AG04450 (cell line): ENCODE results near the gene SLC5A10. TPM values are rescaled to one million over a fixed set of nuclear protein-coding genes. Genes with fewer than 3 reads are reported as not detected.

Experiments
- CTCF ChIA-PET: fragments of 300-600, 350-600 bp; formaldehyde crosslinking; extraction: SDS; loops from one replicate; lab custom pipeline; 2022; ENCODE audit warnings: antibody characterized with exemption, inconsistent platforms; lab: Charles Lee
- POLR2A ChIA-PET: fragments of 350-600 bp; formaldehyde crosslinking; extraction: SDS; loops from one replicate; lab custom pipeline; 2021; ENCODE audit warnings: antibody characterized with exemption, inconsistent platforms; lab: Yijun Ruan, JAX
- DNase-seq: peaks from one replicate; pipeline ENCODE4 v3.0.0-alpha.2; 2011; ENCODE audit warnings: low read depth, low spot score
- H3K27ac ChIP-seq: one replicate; pipeline ENCODE4 v1.5.1; 2012; ENCODE audit warnings: low read depth, low read length, control low read depth
- H3K27me3 ChIP-seq: one replicate; pipeline ENCODE4 v1.6.0; 2012; ENCODE audit warnings: low read length; ENCODE audit not compliant: control insufficient read depth, insufficient read depth
- H3K4me3 ChIP-seq: 2 replicates; pipeline ENCODE4 v1.5.1; 2011; ENCODE audit warnings: mild to moderate bottlenecking, low read depth, low read length, control low read depth
- H3K9me3 ChIP-seq: 2 replicates; pipeline ENCODE4 v1.5.1; 2012; ENCODE audit warnings: low read length; ENCODE audit not compliant: control insufficient read depth, insufficient read depth
- CTCF ChIP-seq: IDR thresholded peaks from 2 replicates; pipeline ENCODE4 v1.5.1; 2011; ENCODE audit warnings: low read depth, low read length, control low read depth, inconsistent platforms
- polyA plus RNA-seq: library from polyadenylated mRNA; depleted of rRNA; stranded (reverse); fragments of >200 nt; gene quantifications from 2 replicates; pipeline ENCODE4 v1.2.3, GENCODE V29; 2011

The SLC5A10 gene
- polyA plus RNA-seq, 1 experiment, result not detected

- DNase-seq, result no peak
- H3K27ac ChIP-seq, result no peak overlapping the region
- H3K27me3 ChIP-seq, result no peaks in the 10 kb centered on the region
- ChIA-PET POLR2A (no interaction called here), CTCF (interaction anchor here (1.2 kb wide), 1 partner anchor 15 kb away, joined by 4 read pairs; no protein-coding TSS in a partner anchor)
- no peak overlapping the region for H3K4me3 ChIP-seq
- no peak for TF ChIP-seq CTCF
- H3K9me3 ChIP-seq, result no peaks in the 10 kb centered on the region
These were observed 24.2 kb downstream of the SLC5A10 start for GRCh38 chr17:18976201-18976600.

- ChIA-PET CTCF (interaction anchor here (1.2 kb wide), 1 partner anchor 16 kb away, joined by 4 read pairs; no protein-coding TSS in a partner anchor), POLR2A (no interaction called here)
- no peak for DNase-seq
- no peak overlapping the region for H3K4me3 ChIP-seq
- no peaks in the 10 kb centered on the region for H3K27me3 ChIP-seq
- TF ChIP-seq CTCF, result no peak
- no peaks in the 10 kb centered on the region; the same call in 1 of the 2 replicates for H3K9me3 ChIP-seq
- H3K27ac ChIP-seq, result no peak overlapping the region
These were observed 25.1 kb downstream of the SLC5A10 start for GRCh38 chr17:18977021-18977420.

DNA sequence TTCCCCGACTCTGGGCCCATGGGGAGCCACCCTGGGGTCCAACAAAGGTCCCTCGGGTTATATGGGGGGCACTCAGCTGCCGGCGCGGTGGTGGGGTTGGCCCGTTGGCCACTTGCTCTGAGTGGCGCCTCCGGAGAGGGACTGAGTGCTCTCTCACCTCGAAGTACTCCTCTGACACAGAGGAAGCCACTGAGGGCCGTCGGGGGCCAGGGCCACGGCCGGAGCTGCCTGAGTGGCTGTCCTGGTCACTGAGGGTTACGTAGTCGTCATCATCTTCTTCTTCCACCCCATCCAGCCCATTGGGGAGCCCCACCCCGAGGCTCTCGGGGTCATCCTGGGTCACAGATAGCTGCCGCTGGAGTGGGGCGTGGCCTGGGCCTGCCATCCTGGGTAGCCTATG lies 25.7 kb downstream of the SLC5A10 start:
- TF ChIP-seq CTCF, result no peak
- H3K9me3 ChIP-seq, result no peaks in the 10 kb centered on the region; the same call in 1 of the 2 replicates
- H3K27ac ChIP-seq, result no peak overlapping the region
- ChIA-PET POLR2A (no interaction called here), CTCF (interaction anchor here (0.6 kb wide), 1 partner anchor 21 kb away, joined by 3 read pairs; no protein-coding TSS in a partner anchor)
- no peak for DNase-seq
- no peaks in the 10 kb centered on the region for H3K27me3 ChIP-seq
- H3K4me3 ChIP-seq, result no peak overlapping the region

DNA sequence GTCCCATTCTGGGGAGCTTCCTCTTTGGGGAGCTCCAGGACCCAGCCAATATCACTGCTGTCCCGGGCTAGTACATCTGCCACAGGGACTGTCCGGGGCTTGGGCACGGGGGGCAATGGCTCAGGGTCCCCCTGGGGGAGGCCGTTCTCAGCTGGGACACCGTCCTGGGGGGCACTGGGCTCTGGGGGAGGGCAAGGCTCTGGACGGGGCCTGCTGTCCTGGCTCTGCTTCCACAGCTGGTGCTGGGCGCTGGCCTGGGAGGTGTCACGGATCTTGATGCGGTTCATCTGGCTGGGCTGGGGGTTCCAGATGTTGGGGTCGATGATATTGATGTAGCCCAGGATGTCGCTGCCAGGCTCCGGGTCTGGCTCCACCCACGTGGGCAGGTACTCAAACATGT lies 26.1 kb downstream of the SLC5A10 start:
- H3K4me3 ChIP-seq, result no peak overlapping the region
- no peak for TF ChIP-seq CTCF
- no peaks in the 10 kb centered on the region; the same call in 1 of the 2 replicates for H3K9me3 ChIP-seq
- CTCF ChIA-PET, result interaction anchor here (0.6 kb wide), 1 partner anchor 21 kb away, joined by 3 read pairs; no protein-coding TSS in a partner anchor
- DNase-seq, result no peak
- no peak overlapping the region for H3K27ac ChIP-seq
- H3K27me3 ChIP-seq, result no peaks in the 10 kb centered on the region
- POLR2A ChIA-PET, result no interaction called here

GRCh38 chr17:18978655-18979054 lies 26.7 kb downstream of the SLC5A10 start:
- DNase-seq, result no peak
- CTCF ChIA-PET, result no interaction called here
- TF ChIP-seq CTCF, result no peak
- H3K27ac ChIP-seq, result no peak overlapping the region
- no peaks in the 10 kb centered on the region for H3K27me3 ChIP-seq
- no peaks in the 10 kb centered on the region; the same call in 1 of the 2 replicates for H3K9me3 ChIP-seq
- no peak overlapping the region for H3K4me3 ChIP-seq
- POLR2A ChIA-PET, result no interaction called here
